GM19438 (cell line): ENCODE results near the gene GTF2H1.

ENCODE experiments used
- ATAC-seq: cut with Tn5 transposase; IDR thresholded peaks from one replicate; pipeline ENCODE4 v1.9.1; 2021; ENCODE audit warnings: low read depth; ENCODE audit not compliant: unreplicated experiment

GTF2H1 gene

DNA sequence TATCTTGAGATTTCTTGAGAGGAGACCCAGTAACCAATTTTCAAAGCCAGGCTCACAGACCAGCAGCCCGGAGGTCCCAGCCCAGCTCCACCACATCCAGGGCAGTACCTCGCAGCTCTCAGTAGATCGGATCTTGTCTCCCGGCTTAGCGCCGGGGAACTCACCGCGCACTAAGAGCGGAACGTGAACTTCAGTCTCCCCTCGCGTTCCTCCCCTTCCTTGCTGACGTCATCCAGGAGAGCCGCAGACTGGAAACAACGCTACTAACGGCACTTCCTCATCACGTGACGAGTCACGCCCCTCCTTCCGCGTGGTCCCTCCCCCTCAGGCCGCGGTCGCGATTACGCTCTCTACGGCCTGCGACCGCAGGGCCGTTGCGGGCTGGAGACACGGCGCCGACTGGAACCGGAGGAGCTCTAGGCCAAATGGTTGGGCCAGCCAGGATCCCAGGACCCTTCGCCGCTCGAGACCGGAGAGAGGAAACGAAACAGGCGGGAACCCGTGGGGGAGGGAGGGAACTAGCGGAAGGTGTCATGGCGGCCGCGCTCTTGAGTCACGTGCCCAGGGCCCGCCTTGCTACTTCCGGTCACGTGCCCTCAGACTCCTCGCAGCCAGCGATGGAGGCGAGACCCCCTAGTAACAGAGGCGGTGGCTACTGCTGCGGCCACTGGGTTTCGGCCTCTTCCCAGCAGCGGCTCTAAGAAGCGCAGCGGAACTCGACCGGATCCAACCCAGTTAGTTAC is at the start of gene GTF2H1, which contains the start of gene HPS5:
TSS of gene GTF2H1 (plus strand) at position 599 of the 743 bp plus-strand sequence. CDS start 10,508 bp downstream, outside the sequence.
TSS of gene HPS5 (minus strand) at position 172 of the 743 bp plus-strand sequence. CDS start 4,282 bp downstream, outside the sequence.
- peak; percentile 88 for ATAC-seq

DNA sequence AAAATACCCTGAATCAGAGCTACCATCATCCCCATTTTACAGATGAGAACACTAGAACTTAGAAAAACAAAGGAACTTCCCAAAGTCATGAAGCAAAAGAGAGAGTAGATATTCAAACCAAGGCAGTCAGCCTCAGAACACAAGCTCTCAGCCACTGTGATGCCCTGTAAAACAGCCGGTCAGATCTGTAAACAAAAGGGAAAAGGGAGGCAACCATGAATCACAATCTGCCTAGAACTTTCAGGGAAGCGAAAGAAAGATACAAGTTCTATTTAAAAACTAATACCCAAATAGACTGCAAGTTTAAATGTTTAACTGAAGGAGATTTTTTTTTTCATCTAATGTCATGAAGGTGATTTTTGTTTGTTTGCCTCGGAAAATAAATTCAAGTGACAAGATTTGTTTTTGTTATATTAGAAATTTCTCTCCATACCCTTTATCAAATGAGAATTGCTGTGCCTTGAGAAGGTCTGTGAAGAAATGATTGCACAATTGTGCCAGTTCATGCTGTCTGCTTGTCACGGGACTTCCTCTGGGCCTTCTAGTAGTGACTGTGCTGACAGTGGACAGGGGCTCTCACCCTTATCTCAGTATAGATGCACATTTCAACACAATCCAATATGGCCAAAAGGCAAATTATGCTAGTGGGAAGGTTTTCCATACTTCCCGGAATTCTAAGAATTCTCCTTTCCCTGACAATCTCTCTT is 44.6 kb upstream of the GTF2H1 start:
- no peak for ATAC-seq

DNA sequence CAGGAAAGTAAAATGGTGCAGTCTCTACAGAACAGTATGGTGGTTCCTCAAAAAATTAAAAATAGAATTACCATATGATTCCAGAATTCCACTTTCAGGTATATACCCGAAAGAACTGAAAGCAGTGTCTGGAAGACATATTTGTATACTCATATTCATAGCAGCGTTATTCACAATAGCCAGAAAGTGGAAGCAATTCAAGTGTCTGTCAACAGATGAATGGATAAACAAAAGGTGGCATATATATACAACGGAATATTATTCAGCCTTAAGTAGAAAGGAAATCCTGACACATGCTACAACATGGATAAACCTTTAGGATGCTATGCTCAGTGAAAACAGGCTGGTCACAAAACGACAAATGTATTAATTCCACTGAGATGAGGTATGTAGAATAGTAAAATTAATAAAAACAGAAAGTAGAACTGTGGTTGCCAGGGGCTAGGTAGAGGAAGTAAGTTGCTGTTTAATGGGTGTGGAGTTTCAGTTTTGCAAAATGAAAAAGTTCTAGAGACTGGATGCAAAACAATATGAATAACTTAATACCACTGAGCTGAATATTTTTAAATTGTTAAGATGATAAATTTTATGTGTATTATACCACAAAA is 41.8 kb upstream of the GTF2H1 start:
- ATAC-seq: peak; percentile 91

DNA sequence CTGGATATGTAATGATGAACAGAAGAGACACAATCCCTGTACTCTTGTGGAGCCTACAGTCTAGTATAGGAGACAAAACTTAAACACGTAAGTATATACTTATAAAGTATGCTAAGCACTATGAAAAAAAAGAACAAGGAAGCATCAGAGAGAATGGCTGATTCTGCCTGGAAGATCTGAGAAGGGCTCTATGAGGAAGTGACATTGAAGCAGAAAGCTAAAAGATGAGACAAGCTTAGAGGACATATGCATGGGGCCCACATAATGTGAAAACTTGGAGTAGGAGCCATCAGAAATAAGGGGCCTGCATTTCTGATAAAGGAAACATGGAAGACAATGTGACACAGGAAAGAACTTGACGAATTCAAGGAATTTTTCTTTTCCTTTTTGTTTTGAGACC is 39.7 kb upstream of the GTF2H1 start:
- no peak for ATAC-seq

DNA sequence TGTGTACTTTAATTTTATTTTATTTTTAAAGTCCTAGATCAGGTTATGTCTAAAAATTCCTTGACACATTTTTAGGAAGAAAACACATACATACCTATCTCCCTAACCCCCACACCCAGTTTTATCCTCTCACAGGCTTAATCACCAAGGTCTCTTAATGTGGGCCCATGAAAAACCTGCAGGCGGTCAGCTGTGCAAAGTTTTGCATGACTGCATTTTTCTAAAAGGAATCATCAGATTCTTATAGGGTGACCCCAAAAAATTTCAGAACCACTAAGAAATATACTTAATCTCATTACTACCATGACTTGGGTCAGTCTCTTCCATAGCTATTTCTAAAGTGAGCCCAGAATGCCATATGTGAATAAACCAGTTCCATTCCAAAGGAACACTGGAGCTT is 36.5 kb upstream of the GTF2H1 start:
- ATAC-seq: no peak

DNA sequence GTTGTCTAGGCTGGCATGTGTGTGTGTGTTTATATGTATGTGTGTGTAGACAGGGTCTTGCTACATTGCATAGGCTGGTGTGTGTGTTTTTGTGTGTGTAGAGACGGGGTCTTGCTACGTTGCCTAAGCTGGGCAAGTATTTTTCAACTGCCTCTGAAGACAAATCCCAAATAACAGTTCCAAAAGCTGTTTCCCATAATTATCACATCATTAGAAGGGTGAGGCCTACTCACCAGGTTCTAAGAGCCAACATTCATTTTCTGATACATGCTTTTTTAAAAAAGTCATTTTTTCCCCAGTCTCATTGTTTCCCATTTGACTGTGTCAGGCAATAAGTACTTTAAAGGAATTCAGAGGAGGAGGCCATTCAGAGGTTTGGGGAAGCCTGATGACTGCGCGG is 33.5 kb upstream of the GTF2H1 start:
- ATAC-seq: no peak

DNA sequence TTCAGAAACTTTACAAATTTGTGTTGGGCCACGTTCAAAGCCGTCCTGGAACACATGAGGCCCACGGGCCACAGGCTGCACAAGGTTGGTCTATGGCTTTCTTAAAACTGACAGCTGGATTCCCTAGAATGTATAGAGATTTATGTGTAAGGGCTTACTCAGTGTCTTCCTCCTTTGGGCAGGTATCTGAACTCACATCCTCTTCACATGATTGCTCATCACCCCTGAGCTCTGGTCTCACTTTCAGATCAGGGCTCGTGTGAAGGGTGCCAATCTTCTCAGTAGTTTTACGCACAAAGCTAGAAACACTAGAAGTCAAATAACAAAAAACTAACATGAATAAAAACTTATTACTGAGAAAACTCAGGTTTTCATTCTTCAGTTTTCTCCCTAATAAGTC is 27.5 kb upstream of the GTF2H1 start:
- ATAC-seq: no peak

DNA sequence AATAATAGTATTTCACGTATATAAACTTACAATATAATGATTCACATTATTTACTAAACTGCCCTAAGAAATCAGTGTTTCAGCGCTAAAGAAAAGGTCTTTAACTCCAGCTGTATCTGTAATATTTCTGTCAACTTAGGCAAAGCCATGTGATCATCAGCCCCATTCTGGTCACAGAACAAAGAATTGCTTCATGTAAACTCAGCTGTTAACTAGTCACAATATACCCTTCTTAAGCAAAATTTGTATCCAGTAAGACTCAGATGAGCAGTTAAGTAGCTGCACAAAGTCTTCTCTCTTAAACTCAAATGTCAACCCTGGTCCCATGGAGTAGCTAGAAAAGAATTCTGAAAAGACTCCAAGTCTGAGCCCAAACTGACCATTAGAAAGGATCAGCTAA is 27.1 kb upstream of the GTF2H1 start:
- no peak for ATAC-seq

DNA sequence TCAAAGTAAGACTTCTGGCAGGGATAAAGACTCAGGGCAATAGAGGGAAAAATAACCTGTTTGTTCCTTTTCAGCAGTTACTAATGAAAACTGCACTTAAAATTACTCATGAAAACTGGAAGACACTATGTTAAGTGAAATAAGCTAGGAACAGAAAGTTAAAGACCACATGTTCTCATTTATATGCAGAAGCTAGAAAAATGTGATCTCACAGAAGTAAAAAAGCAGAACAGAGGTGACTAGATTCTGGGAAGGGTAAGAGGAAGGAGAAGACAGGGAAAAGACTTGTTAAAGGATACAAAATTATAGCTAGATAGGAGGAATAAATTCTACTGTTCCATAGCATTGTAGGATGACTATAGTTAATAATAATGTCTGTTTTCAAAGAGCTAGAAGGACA is 22.6 kb upstream of the GTF2H1 start:
- no peak for ATAC-seq

DNA sequence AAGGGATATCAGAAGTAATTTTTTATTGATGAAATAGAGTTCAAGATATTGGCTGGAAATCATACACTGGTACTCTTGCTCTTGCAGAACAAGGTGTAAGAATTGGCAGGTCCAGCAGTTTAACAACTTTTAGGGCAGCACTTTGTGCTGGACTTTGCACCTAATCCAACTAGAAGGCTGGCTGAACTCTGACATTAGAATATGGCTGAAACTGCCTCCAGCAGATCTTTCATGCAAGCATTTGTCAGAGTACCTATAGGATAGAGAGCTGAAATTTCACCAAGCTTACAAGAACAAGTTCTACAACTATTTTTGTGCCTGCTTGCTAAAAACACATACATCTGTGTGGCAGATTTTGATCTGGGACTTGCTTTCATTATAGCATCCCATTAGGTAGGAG is 17.6 kb upstream of the GTF2H1 start:
- no peak for ATAC-seq

DNA sequence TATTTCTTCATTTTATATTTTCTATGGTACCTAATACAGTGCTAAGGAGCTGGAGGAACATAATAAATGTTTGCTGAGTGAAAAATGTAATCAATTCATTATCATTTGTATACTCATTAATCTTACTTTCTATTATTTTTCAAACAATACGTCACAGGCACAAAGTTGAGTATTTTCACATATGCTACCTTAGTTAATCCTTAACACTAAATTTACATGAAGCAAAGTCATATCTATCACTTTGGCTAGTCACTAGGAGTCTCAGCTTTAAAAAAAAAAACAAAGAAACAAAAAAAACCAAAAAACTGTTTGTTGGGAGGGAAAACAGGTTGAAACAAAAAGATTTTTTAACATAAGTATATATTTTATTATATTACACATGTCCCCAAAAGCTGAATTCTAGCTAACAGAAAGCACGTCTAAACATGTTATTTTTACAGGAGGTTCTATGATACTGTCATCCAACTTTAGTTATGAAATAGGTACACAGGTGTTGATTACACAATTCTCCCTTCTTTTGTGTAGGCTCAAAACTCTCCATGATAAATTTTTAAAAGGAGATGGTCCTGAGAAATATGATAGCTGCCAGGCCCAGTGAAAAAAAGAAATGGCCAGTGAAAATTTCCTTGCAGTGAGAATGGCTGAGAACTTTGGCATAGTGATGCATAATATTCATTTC is 14.8 kb upstream of the GTF2H1 start:
- ATAC-seq: no peak

DNA sequence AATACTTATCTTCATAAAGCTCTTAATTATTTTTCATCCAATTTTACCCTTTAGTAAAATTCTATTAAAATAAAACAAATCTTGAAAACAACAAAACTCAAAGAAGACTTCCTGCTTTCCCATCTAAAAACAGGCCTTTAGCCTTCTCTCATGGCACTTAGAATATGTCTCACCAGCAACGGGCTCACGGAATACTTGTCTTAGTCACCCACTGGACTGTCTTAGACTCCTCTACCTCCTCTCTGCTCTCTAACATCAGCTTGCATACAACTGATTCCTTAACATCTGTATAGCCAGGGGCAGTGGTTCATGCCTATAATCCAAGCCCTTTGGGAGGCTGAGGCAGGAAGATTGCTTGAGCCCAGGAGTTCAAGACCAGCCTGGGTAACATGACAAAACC is 14.1 kb upstream of the GTF2H1 start:
- ATAC-seq: no peak

DNA sequence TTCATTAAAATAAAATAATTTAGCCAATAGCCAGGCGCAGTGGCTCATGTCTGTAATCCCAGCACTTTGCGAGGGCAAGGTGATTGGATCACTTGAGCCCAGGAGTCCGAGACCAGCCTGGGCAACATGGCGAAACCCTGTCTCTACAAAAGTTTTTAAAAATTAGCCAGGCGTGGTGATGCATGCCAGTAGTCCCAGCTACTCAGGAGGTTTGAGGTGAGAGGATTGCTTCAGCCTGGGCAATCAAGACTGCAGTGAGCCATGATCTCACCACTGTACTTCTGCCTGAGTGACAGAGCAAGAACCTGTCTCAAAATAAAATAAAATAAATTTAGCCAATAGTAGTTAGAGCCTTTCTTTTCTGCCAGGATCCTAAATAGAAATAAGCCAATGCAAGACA is 12.7 kb upstream of the GTF2H1 start:
- no peak for ATAC-seq

DNA sequence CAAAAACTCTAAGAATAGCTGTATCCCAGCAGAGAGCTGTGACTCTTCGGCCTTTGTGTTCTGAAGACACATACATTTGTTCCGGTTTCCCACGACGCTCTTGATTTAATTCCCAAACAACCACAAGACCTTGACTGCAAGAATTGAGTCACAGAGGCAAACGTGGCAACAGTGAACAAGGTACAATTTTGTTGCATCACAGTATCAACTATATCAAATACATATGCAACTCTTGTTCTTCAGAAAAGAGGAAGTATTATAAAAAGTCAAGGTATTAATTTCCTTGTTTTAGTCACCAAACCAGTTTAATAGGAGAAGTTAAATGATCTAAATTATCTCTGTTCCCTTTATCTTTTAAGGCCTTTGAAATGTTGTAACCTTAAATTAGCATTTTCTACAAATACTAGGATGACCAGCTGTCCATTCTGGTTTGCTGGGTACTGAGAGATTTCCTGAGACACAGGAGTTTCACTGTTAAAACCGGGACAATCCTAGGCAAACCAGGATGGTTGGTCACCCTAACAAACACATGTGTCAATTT is 11.5 kb upstream of the GTF2H1 start:
- ATAC-seq: no peak

DNA sequence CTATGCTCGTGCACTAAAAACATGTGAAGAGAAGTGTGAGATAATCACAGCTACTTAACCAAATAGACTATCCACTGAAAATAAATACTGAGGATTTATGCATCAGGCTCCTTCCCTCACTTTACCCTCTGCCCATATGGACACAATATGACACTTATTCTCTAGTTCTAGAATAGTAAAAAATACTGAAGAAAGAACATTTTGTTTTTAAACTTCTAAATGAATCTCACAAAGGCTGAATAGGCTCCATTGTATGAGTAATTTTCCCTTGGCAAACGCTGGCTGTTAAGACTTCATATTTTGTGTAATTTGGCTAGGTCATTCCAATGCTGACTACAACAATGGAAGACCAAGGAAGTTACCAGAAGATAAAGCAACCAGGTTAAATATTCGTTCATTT is 10.4 kb upstream of the GTF2H1 start:
- ATAC-seq: no peak

DNA sequence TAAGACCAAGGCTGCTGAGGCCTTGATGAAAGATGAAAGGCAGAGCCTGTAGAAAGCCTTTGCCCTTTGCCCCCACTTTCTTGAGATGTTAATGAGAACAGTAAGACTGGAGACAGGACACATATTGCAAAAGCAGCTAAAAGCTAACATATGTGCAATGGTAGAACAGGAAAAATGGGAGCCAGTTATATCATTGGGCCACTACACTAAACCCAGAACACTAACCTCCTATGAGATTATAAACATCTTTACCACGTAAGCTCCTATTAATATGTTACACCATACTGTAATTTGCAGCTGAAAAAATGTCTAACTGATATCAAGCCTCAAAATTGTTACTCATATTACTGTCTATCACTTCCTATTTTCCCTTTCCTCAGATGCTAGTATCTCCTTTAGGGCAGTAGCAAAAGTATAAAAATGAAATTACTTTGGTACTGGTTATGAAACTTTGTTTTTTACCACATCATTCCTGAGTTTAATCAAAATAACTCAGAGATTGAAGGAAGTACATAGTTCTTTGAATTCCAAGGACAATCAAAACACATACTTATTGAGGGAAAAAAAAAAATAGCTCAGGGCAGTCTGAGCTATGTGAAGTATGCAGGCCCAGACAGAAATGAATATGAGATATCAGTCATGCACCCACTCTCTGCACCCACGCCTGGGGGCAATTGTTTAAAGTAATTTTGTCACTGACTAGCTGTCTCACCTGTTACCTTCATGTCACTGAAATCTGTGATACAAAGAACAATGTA is 9.5 kb upstream of the GTF2H1 start:
- ATAC-seq: no peak

DNA sequence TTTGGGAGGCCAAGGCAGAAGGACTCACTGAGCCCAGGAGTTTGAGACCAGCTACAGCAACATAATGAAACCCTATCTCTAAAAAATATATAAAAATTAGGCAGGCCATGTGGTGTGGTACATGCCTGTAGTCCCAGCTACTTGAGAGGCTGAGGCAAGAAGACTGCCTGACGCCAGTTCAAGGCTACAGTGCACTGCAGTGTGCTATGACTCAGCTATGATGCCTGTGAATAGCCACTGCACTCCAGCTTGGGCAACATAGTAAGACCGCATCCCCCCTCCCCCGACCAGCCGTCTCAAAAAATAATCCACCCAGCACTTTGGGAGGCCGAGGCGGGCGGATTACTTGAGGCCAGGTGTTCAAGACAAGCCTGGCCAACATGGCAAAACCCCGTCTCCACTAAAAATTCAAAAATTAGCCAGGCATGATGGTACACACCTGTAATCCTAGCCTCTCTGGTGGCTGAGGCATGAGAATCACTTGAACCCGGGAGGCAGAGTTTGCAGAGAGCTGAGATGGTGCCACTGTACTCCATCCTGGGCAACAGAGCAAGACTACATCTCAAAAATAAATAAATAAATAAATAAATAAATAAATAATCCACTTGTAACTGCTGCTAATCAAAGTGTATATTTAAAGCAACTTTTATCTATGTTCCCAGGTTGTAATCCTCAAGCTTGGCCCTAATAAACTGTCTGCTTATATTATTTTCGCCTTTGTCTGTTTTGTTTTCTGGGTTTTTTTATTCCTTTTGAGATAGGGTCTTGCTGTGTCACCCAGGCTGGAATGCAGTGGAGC is 8.2 kb upstream of the GTF2H1 start:
- ATAC-seq: no peak

DNA sequence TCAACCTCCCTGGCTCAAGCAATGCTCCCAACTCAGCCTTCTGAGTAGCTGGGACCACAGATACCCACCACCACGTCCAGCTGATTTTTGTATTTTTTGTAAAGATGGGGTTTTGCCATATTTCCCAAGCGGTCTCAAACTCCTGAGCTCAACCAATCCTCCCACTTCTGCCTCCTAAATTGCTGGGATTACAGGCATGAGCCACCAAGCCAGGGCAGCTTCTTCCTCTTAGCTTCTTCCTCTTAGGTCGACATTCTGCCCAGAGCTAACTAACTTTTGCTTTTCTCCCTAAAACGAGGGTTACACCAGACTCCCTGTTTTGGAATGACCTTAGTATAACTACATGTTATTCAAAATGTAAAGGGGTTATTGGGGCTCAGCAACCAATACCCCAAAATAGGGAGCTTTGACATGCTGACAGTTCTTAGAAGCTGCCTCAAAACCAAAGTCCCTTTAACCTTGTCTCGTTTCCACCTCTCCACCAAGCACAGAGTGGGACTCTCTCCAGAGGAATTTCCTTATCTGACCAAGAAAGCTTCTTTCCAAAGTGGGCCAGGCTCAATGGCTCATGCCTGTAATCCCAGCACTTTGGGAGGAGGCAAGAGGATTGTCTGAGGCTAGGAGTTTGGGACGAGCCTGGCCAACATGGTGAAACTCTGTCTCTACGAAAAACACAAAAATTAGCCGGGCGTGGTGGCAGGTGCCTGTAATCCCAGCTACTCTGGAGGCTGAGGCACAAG is 7.4 kb upstream of the GTF2H1 start:
- no peak for ATAC-seq

DNA sequence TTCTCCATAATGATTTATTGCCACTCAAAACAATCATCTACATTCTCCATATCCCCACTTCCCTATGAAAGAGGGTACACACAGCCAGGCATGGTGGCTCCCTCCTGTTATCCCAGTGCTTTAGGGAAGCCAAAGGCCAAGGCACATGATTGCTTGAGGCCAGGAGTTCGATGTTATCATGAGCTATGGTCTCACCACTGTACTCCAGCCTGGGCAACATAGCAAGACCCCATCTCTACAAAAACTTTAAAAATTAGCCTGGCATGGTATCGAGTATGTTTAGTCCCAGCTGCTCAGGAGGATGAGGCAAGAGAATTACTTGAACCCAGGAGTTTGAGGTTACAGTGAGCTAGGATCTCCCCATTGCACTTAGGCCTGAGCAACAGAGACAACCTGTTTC is 6.5 kb upstream of the GTF2H1 start:
- ATAC-seq: no peak
